Measurements from ENCODE around the gene MOB2.

Gene MOB2

DNA sequence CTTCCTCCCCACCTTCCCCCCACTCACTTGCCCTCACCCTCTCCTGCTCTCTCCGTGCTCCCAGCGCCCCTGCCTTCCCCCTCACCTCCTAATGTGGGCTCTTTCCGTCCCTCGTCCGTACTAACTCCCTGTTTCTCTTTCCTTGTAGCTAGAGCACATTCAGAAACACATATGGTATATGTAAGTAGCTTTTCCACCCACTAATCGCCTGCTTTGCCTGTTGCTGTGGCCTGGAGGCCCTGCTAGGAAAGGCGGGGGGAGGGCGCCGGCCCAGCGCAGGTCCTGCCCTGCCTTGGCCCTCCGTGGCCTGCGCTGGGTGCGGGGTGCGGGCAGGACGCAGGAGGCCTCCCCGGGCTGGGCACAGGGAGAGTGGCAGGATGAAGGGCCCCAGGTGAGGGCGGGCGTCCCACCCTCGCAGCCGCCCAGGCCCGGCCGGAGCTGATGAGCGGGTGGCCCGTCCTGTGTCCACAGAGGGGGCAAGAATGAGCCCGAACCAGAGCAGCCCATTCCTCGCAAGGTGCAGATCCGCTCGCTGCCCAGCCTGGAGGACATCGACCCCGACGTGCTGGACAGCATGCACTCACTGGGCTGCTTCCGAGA is 41.7 kb downstream of the MOB2 start:
- TF ChIP-seq, protein P1, sequence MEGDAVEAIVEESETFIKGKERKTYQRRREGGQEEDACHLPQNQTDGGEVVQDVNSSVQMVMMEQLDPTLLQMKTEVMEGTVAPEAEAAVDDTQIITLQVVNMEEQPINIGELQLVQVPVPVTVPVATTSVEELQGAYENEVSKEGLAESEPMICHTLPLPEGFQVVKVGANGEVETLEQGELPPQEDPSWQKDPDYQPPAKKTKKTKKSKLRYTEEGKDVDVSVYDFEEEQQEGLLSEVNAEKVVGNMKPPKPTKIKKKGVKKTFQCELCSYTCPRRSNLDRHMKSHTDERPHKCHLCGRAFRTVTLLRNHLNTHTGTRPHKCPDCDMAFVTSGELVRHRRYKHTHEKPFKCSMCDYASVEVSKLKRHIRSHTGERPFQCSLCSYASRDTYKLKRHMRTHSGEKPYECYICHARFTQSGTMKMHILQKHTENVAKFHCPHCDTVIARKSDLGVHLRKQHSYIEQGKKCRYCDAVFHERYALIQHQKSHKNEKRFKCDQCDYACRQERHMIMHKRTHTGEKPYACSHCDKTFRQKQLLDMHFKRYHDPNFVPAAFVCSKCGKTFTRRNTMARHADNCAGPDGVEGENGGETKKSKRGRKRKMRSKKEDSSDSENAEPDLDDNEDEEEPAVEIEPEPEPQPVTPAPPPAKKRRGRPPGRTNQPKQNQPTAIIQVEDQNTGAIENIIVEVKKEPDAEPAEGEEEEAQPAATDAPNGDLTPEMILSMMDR (IDR thresholded peaks at IDR 0.05; ENCODE audit: extremely low read depth, insufficient read depth, missing control alignments): no peak

DNA sequence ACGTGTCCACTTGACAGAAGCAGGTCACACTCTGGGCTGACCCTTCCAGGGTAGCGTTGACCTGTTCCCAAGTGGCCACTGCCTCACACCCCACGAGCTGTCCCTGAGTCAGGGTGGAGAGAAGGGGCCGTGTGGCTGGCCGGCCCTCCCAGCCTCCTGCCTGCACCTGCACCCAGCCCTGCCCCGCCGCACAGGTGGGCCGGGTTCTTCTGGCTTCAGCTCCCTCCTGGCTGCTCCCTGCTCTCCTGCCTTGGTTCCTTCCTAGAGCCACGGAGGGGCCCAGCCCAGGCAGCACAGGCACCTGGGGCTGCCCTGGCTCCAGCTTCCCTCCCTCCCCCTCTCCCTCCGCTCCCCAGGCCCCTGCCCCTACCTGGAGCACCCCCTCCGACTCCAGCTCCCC is 42.3 kb downstream of the MOB2 start:
- TF ChIP-seq, protein P1 (IDR thresholded peaks at IDR 0.05; ENCODE audit: extremely low read depth, insufficient read depth, missing control alignments): no peak
- in situ Hi-C loops (cut with MboI; ENCODE audit: low pct_unique_long_range_greater_than_20kb, low sequenced_read_pairs, unreplicated experiment): no loop called here
- DNase-seq (ENCODE audit: low spot score): no peak

More for the DNA sequence above, 41.7 kb downstream of the MOB2 start:
- DNase-seq (ENCODE audit: low spot score): peak; percentile 60
- in situ Hi-C loops (cut with MboI; ENCODE audit: low pct_unique_long_range_greater_than_20kb, low sequenced_read_pairs, unreplicated experiment): no loop called here

DNA sequence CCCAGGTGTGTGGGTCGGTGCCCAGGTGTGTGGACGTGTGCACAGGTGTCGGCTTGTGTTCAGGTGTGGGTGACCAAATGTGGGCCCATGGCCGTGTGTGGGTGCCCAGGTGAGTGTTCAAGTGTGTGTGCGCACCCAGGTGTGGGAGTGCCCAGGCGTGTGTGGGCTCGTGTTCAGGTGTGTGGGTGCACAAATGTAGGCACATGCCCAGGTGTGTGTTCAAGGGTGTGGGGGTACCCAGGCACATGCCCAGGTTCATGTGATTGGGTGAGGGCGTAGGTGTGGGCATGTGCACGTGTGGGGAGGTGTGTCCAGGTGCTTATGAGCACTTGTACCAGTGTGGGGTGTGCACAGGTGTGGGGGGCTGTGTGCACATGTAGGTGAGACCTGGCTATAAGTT is 42.8 kb downstream of the MOB2 start:
- in situ Hi-C loops (cut with MboI; ENCODE audit: low pct_unique_long_range_greater_than_20kb, low sequenced_read_pairs, unreplicated experiment): no loop called here
- no peak for DNase-seq (ENCODE audit: low spot score)
- TF ChIP-seq, protein P1 (IDR thresholded peaks at IDR 0.05; ENCODE audit: extremely low read depth, insufficient read depth, missing control alignments): no peak

DNA sequence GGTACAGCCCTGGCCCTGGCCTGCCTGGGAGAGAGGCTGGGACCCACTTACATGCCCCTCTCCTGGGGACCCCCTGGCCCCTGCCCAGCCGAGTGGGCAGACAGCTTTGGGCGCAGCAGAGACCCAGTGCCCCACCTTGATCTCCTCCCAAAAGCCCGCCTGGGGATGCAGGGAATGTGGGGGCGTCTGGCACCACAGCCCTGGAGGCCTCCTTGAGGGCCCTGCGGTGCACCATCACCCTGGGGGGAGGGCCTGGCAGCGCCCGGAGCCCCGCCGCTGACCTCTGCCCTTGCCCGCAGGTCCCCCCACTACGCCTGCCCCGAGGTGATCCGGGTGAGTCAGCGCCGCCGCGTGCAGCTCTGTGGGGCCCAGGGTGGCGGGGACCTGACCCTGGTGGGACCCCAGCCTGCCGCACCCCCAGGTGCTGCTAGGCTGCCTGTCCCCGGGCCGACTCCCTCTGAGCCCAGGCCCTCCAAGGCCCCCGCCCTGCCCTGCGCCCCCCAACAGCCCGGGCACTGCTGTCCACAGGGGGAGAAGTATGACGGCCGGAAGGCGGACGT is 43.7 kb downstream of the MOB2 start:
- no peak for DNase-seq (ENCODE audit: low spot score)
- TF ChIP-seq, protein P1 (IDR thresholded peaks at IDR 0.05; ENCODE audit: extremely low read depth, insufficient read depth, missing control alignments): no peak
- in situ Hi-C loops (cut with MboI; ENCODE audit: low pct_unique_long_range_greater_than_20kb, low sequenced_read_pairs, unreplicated experiment): no loop called here

DNA sequence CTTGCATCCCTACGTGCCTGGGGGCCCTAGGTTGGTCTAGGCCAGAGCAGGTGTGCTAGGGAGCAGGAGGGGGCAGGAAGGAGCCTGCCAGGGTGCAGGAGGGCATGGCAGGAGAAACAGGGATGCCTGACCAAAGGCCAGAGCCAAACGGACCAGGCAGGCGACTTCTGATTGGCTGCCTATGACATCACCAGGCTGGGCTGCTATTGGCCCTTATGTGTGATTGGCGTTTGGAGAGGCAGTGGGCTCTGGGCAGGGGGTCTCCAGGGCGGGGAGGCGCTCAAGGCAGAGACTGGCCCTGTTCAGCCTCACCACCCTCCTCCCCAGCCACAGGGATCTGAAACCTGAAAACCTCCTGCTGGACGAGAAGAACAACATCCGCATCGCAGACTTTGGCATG is 44.4 kb downstream of the MOB2 start:
- in situ Hi-C loops (cut with MboI; ENCODE audit: low pct_unique_long_range_greater_than_20kb, low sequenced_read_pairs, unreplicated experiment): no loop called here
- TF ChIP-seq, protein P1 (IDR thresholded peaks at IDR 0.05; ENCODE audit: extremely low read depth, insufficient read depth, missing control alignments): no peak
- peak; percentile 65 for DNase-seq (ENCODE audit: low spot score)

DNA sequence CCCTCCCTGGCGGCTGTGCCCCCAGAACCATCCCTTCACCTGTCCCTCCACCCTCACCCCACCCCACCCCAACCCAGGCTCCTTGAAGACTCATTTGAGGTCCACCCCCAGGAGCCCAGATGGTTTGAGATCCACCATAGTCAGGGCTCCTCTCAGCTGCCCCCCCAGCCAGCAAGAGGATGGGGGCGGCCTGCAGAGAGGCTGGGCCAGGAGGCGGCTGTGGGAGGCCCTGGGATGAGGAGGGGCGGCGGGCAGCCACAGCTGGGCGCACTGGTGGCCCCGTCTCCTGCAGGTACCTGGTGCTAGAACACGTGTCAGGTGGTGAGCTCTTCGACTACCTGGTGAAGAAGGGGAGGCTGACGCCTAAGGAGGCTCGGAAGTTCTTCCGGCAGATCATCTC is 46.1 kb downstream of the MOB2 start:
- TF ChIP-seq, protein P1 (IDR thresholded peaks at IDR 0.05; ENCODE audit: extremely low read depth, insufficient read depth, missing control alignments): no peak
- no peak for DNase-seq (ENCODE audit: low spot score)
- in situ Hi-C loops (cut with MboI; ENCODE audit: low pct_unique_long_range_greater_than_20kb, low sequenced_read_pairs, unreplicated experiment): no loop called here

Data from GM13977 (cell line).